ENCODE data around the gene PLEKHA1. TPM values are rescaled to one million over a fixed set of nuclear protein-coding genes. Genes with fewer than 3 reads are reported as not detected.

The PLEKHA1 gene
- polyA plus RNA-seq, 3 donors = 80.9 to 103 (median 102) TPM

- no peak for DNase-seq (ENCODE audit: extremely low read depth in 1 of 11, low read depth in 9 of 11, low spot score in 4 of 11)
These were observed 91.0 kb downstream of the PLEKHA1 start for GRCh38 chr10:122465401-122466040.

- DNase-seq (ENCODE audit: extremely low read depth in 1 of 11, low read depth in 9 of 11, low spot score in 4 of 11) = no peak
These were observed 92.5 kb downstream of the PLEKHA1 start for GRCh38 chr10:122466951-122467381.

GRCh38 chr10:122467701-122468100 is 93.2 kb downstream of the PLEKHA1 start:
- DNase-seq (ENCODE audit: extremely low read depth in 1 of 11, low read depth in 9 of 11, low spot score in 4 of 11) = no peak

- no peak for DNase-seq (ENCODE audit: extremely low read depth in 1 of 11, low read depth in 9 of 11, low spot score in 4 of 11)
These were observed 93.9 kb downstream of the PLEKHA1 start for GRCh38 chr10:122468307-122468925.

- no peak for DNase-seq (ENCODE audit: extremely low read depth in 1 of 11, low read depth in 9 of 11, low spot score in 4 of 11)
These were observed 94.6 kb downstream of the PLEKHA1 start for GRCh38 chr10:122468926-122469781.

GRCh38 chr10:122469848-122470247 is 95.3 kb downstream of the PLEKHA1 start:
- DNase-seq (ENCODE audit: extremely low read depth in 1 of 11, low read depth in 9 of 11, low spot score in 4 of 11) = no peak

GRCh38 chr10:122471531-122472177 is 97.1 kb downstream of the PLEKHA1 start:
- no peak for DNase-seq (ENCODE audit: extremely low read depth in 1 of 11, low read depth in 9 of 11, low spot score in 4 of 11)

- no peak for DNase-seq (ENCODE audit: extremely low read depth in 1 of 11, low read depth in 9 of 11, low spot score in 4 of 11)
These were observed 98.6 kb downstream of the PLEKHA1 start for GRCh38 chr10:122473116-122473515.

GRCh38 chr10:122474131-122474818 is 99.8 kb downstream of the PLEKHA1 start:
- no peak for DNase-seq (ENCODE audit: extremely low read depth in 1 of 11, low read depth in 9 of 11, low spot score in 4 of 11)

GRCh38 chr10:122475100-122475499 is 100.6 kb downstream of the PLEKHA1 start:
- DNase-seq (ENCODE audit: extremely low read depth in 1 of 11, low read depth in 9 of 11, low spot score in 4 of 11) = no peak

GRCh38 chr10:122475591-122476332 is 101.3 kb downstream of the PLEKHA1 start:
- no peak for DNase-seq (ENCODE audit: extremely low read depth in 1 of 11, low read depth in 9 of 11, low spot score in 4 of 11)

- no peak for DNase-seq (ENCODE audit: extremely low read depth in 1 of 11, low read depth in 9 of 11, low spot score in 4 of 11)
These were observed 101.8 kb downstream of the PLEKHA1 start for GRCh38 chr10:122476333-122476695.

GRCh38 chr10:122477436-122477835 is 102.9 kb downstream of the PLEKHA1 start:
- DNase-seq (ENCODE audit: extremely low read depth in 1 of 11, low read depth in 9 of 11, low spot score in 4 of 11) = no peak

- DNase-seq (ENCODE audit: extremely low read depth in 1 of 11, low read depth in 9 of 11, low spot score in 4 of 11) = no peak
These were observed 104.5 kb downstream of the PLEKHA1 start for GRCh38 chr10:122478971-122479370.

GRCh38 chr10:122480146-122480833 is 105.8 kb downstream of the PLEKHA1 start:
- no peak for DNase-seq (ENCODE audit: extremely low read depth in 1 of 11, low read depth in 9 of 11, low spot score in 4 of 11)

- no peak for DNase-seq (ENCODE audit: extremely low read depth in 1 of 11, low read depth in 9 of 11, low spot score in 4 of 11)
These were observed 107.0 kb downstream of the PLEKHA1 start for GRCh38 chr10:122481296-122482056.

Data from renal cortex interstitium (tissue), 11 donors.